Activated naive CD4-positive, alpha-beta T cell treated with anti-CD3 and anti-CD28 coated beads for 36 hours (primary cell): ENCODE data around the gene ZNF143. TPM values are rescaled to one million over a fixed set of nuclear protein-coding genes. Genes with fewer than 3 reads are reported as not detected.
A peak's percentile ranks its signal among the peaks of the same experiment; 100 is the strongest.

Experiments
- CTCF ChIA-PET: fragments of 350-600 bp; sonication (Branson Sonifier 250); formaldehyde crosslinking; loops from one replicate; lab custom pipeline; 2021; ENCODE audit warnings: antibody characterized with exemption; lab: Charles Lee
- DNase-seq: peaks from one replicate; pipeline ENCODE4 v3.0.0-alpha.2; 2020
- H3K27ac Mint-ChIP-seq: one replicate; pipeline ENCODE4 v1.8.0; 2021; ENCODE audit warnings: mild to moderate bottlenecking, mixed read lengths
- H3K27me3 Mint-ChIP-seq: one replicate; pipeline ENCODE4 v1.8.0; 2021; ENCODE audit warnings: low read depth, mixed read lengths
- H3K36me3 Mint-ChIP-seq: one replicate; pipeline ENCODE4 v1.8.0; 2021; ENCODE audit warnings: low read depth, mixed read lengths
- H3K4me1 Mint-ChIP-seq: one replicate; pipeline ENCODE4 v1.8.0; 2021; ENCODE audit warnings: low read depth, mixed read lengths
- H3K4me3 Mint-ChIP-seq: one replicate; pipeline ENCODE4 v1.8.0; 2021; ENCODE audit warnings: mild to moderate bottlenecking, moderate library complexity, mixed read lengths
- H3K9me3 Mint-ChIP-seq: one replicate; pipeline ENCODE4 v1.8.0; 2021; ENCODE audit warnings: mixed read lengths
- intact Hi-C: fragments of 100-400 bp; cut with micrococcal nuclease; formaldehyde crosslinking; loops from one replicate; pipeline ENCODE4 v1.15.1; 2023
- total RNA-seq, 2 experiments: library from RNA; stranded (reverse); gene quantifications; one replicate each; pipeline ENCODE4 v1.2.3, GENCODE V29; 2021

The ZNF143 gene
- total RNA-seq, 2 experiments from 2014 or later, result 39.1 to 42.5 TPM

DNA sequence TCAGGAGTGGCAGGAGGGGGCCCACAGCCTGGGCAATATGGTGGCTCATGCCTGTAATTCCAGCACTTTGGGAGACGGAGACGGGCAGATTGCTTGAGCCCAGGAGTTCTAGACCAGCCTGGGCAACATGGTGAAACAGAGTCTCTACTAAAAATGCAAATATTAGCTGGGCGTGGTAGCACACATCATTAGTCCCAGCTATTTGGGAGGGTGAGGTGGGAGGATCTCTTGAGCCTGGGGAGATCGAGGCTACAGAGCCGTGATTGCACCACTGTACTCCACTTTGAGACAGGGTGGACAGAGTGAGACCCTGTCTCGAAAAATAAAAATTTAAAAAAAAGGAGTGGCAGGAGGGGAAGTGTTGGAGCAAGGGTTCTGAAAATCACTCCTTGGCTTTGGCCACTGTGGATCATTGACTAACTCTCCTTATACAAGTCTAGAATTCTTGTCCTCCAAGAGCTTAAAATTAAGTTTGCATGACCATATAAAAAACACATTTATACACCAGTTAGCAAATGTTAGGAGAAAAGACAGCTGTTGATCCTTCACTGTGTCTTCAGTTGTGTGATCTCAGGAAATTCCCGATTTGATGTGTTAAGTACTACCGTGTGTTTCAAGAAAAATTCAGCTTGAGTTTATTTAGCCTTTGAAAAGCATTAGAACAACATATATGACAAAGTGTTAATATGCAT is 110.4 kb downstream of the ZNF143 start:
- H3K36me3 Mint-ChIP-seq, result peaks cover 18% of the 10 kb centered on the region
- no peak for DNase-seq
- CTCF ChIA-PET, result interaction anchor here (0.7 to 1.1 kb wide), 3 partner anchors 36 to 42 kb away, joined by 3 to 5 read pairs (median 3); no protein-coding TSS in a partner anchor
- H3K27me3 Mint-ChIP-seq, result peaks cover 10% of the 10 kb centered on the region
- H3K4me1 Mint-ChIP-seq, result peaks cover 16% of the 10 kb centered on the region
- H3K9me3 Mint-ChIP-seq, result no peaks in the 10 kb centered on the region
- no peak overlapping the region for H3K4me3 Mint-ChIP-seq
- H3K27ac Mint-ChIP-seq, result no peak overlapping the region
- intact Hi-C loops, result loop anchor here (5.0 to 10.0 kb wide), 4 partner anchors 364 to 884 kb away; partner anchors contain the start of genes AMPD3 and NRIP3

DNA sequence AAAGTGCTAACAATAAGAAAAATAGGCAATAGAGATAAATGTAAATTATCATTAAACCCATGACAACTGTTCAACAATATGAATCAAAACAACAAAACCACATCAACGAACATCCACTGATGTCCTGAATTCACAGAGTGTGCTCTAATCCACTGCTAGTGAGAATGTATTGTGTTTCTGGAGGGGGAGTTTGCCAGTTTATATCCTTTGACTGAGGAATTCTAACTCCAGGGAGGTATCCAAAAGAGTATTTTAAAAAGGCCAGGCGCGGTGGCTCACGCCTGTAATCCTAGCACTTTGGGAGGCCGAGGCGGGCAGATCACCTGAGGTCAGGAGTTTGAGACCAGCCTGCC is 110.9 kb downstream of the ZNF143 start:
- DNase-seq, result no peak
- no peak overlapping the region for H3K27ac Mint-ChIP-seq
- intact Hi-C loops, result loop anchor here (2.0 to 10.0 kb wide), 8 partner anchors 15 to 884 kb away; partner anchors contain the start of genes AMPD3, NRIP3 and TMEM41B
- peaks cover 23% of the 10 kb centered on the region for H3K36me3 Mint-ChIP-seq
- peaks cover 10% of the 10 kb centered on the region for H3K27me3 Mint-ChIP-seq
- no peaks in the 10 kb centered on the region for H3K9me3 Mint-ChIP-seq
- H3K4me1 Mint-ChIP-seq, result peaks cover 19% of the 10 kb centered on the region
- CTCF ChIA-PET, result interaction anchor here (1.0 to 1.1 kb wide), 2 partner anchors 37 to 40 kb away, joined by 3 to 5 read pairs; no protein-coding TSS in a partner anchor
- H3K4me3 Mint-ChIP-seq, result peak overlapping the region; percentile 1

DNA sequence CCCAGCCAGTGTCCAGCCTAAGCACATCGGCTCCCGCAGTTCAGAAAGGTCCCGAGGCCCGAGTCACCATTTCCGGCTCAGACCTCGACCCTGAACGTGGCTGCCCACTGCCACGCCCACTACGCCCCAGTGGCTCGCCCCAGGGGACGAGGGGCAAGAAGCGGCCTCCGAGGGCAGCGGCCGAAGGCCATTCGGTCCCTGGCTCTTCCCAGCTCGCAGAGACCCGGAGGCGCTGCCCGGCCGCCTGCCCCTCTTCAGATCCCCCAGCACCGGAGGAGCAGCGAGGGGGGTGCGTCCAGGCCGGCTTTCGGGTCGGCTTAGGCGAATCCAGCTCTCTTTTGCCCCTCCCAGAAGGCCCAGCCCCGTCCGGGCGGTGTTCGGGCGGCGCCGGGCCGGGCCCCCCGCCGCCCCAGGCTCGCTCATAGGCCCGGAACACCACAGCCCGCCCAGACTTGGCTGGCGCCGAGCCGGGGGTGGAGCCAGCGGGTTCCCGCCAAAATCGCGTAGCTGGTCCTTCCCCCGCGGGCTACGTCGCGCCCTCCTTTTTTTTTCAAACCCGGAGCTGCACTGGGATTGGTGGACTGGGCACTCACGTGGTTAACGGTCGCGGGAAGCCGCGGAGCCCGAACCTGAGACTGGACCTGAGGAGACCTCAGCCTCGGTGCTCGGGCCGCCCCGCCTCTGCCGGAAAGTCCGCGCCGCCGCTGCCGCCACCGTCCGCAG is 112.4 kb downstream of the ZNF143 start, which contains the start of gene WEE1:
TSS of gene WEE1 (plus strand) at position 619 of the 723 bp plus-strand sequence. CDS start 264 bp downstream, outside the sequence.
- peak; percentile 99 for DNase-seq
- Mint-ChIP-seq H3K9me3 (no peaks in the 10 kb centered on the region), H3K27ac (peak within 1 kb of the TSS; percentile 77), H3K36me3 (peaks cover 38% of the 10 kb centered on the region), H3K4me1 (peaks cover 27% of the 10 kb centered on the region), H3K4me3 (peak within 1 kb of the TSS; percentile 93), H3K27me3 (peaks cover 10% of the 10 kb centered on the region)
- intact Hi-C loops, result loop anchor here (1.0 to 10.0 kb wide), 12 partner anchors 14 to 886 kb away; partner anchors contain the start of genes AMPD3, NRIP3 and TMEM41B
- CTCF ChIA-PET, result interaction anchor here (0.6 to 2.2 kb wide), 9 partner anchors 11 to 303 kb away, joined by 3 to 10 read pairs (median 4); no protein-coding TSS in a partner anchor

DNA sequence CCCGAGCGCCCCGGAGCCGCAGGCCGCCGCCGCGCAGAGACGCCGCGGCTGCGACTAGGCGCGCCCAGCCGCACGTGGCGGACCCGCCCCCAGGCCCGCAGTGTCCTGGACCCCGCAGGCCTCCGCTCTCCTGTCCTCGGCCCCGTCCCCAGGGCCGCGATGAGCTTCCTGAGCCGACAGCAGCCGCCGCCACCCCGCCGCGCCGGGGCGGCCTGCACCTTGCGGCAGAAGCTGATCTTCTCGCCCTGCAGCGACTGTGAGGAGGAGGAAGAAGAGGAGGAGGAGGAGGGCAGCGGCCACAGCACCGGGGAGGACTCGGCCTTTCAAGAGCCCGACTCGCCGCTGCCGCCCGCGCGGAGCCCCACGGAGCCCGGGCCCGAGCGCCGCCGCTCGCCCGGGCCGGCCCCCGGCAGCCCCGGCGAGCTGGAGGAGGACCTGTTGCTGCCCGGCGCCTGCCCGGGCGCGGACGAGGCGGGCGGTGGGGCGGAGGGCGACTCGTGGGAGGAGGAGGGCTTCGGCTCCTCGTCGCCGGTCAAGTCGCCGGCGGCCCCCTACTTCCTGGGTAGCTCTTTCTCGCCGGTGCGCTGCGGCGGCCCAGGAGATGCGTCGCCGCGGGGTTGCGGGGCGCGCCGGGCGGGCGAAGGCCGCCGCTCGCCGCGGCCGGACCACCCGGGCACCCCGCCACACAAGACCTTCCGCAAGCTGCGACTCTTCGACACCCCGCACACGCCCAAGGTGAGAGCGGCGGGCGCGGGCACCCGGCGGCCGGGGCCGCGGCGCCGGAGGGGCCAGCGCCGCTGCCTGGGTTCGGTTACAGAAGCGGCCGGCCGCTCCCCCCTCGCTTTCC is 113.2 kb downstream of the ZNF143 start:
- H3K9me3 Mint-ChIP-seq, result no peaks in the 10 kb centered on the region
- CTCF ChIA-PET, result interaction anchor here (0.6 to 2.2 kb wide), 6 partner anchors 10 to 184 kb away, joined by 3 to 10 read pairs (median 4); no protein-coding TSS in a partner anchor
- intact Hi-C loops, result loop anchor here (1.0 to 10.0 kb wide), 13 partner anchors 8 to 887 kb away; partner anchors contain the start of genes AMPD3, NRIP3 and TMEM41B
- H3K36me3 Mint-ChIP-seq, result peaks cover 43% of the 10 kb centered on the region
- H3K27ac Mint-ChIP-seq, result peak overlapping the region; percentile 77
- peaks cover 29% of the 10 kb centered on the region for H3K4me1 Mint-ChIP-seq
- peaks cover 10% of the 10 kb centered on the region for H3K27me3 Mint-ChIP-seq
- DNase-seq, result peak; percentile 25
- H3K4me3 Mint-ChIP-seq, result peak overlapping the region; percentile 93

DNA sequence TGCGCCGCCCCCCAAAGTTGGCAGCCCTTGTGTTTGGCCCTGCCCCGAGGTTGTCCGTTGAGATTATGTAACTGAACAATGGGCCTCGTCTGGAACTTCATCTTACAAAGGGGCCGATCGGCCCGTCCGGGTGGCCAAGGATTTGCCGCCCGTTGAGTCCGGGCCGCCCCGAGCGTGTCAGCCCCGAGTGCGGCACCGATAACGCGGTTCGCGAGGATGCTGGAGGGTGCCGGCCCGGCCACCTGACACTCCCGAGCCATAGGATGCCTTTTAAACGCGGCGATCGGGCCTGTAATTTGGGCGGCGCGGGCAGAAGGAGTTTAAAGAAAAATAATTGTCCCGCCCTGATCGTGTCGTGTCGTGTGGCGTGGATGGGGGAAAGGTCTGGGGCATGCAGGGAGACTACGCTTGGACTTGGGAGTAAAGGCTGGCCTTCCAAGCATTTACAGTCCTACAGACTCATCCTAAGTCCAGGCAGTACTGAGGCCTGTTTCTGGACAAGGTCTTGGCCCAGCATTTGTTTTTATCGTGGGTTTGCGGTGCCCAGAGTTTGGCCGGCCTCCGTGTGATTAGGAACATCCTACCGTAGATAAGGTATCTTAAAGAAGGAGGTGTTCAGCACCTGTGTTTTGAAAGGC is 113.9 kb downstream of the ZNF143 start:
- Mint-ChIP-seq H3K4me1 (peaks cover 31% of the 10 kb centered on the region), H3K27me3 (peaks cover 10% of the 10 kb centered on the region), H3K36me3 (peaks cover 49% of the 10 kb centered on the region), H3K27ac (peak overlapping the region; percentile 77), H3K9me3 (no peaks in the 10 kb centered on the region), H3K4me3 (peak overlapping the region; percentile 93)
- DNase-seq, result peak; percentile 29
- CTCF ChIA-PET, result interaction anchor here (1.3 to 2.2 kb wide), 5 partner anchors 10 to 40 kb away, joined by 3 to 10 read pairs (median 4); no protein-coding TSS in a partner anchor
- intact Hi-C loops, result loop anchor here (1.0 to 10.0 kb wide), 5 partner anchors 8 to 887 kb away; partner anchors contain the start of genes AMPD3 and NRIP3

DNA sequence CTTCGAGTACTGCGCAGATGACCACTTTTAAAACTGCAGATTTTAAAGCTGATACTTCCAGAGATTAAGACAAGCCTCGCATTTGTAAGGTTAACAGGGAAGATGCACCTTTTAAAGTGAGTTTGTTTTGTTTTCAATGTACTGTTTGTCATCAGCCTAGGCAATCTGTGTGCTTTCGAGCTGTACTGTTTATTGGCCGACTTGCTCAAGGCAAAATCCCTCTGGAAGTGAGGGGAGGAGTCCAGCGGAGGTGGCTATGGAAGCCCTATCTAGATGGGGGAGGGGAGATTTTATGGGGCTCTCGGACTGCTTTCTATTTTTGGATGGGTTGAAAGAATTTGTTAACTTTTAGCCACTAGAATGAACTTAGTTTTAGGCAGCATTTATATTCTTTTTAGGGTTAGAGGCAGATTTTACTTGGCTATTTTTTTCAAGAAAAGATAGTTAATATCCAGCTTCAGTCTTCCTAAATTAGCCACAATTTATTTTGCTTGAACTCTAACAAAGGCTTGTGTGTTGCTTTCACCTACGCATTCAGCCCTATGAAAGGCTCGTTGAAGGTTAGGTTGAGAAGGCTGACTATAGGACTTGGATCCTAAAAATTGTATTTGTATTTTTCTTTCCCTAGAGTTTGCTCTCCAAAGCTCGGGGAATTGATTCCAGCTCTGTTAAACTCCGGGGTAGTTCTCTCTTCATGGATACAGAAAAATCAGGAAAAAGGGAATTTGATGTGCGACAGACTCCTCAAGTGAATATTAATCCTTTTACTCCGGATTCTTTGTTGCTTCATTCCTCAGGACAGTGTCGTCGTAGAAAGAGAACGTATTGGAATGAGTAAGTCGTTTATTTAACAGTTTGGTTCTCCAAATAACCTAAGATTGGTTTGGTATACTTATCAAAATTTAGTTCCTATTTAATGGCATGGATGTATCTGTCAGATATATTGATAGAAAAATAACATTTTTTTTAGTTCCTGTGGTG is 114.7 kb downstream of the ZNF143 start:
- Mint-ChIP-seq H3K9me3 (no peaks in the 10 kb centered on the region), H3K27ac (peak overlapping the region; percentile 38), H3K4me1 (peaks cover 31% of the 10 kb centered on the region), H3K27me3 (peaks cover 10% of the 10 kb centered on the region), H3K4me3 (peak overlapping the region; percentile 93), H3K36me3 (peaks cover 52% of the 10 kb centered on the region)
- CTCF ChIA-PET, result interaction anchor here (1.3 kb wide), 2 partner anchors 22 to 38 kb away, joined by 4 read pairs; no protein-coding TSS in a partner anchor
- intact Hi-C loops, result loop anchor here (10.0 kb wide), 1 partner anchor 879 kb away; the partner anchor contains the start of gene AMPD3
- no peak for DNase-seq

DNA sequence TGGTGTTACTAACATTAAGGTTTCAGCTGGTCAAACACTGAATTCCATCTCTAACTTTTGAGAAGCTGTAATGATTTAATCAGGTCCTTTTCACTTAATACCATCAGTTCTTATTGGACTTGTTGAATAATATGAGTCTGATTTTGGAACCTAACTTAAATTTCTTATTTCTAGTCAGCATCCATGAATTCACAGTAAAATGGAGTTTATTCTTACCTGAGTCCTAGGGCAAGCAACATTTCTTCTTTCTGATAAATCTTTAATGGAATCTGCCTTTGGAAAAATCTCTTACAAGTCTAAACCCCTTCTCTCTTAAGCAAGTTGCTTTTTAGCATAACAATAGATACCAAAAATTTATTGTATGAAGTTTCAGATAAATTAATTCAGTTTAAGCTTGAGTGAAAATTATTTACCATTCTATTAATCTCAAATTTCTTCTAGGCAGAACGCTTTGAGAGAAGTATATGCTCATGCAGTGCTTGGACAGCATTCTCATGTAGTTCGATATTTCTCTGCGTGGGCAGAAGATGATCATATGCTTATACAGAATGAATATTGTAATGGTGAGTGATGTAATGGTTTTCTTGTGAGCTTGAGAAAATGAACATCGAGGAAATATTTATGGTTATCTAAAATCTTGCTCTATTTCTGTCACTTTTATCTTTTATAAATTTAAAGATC is 116.0 kb downstream of the ZNF143 start:
- peaks cover 31% of the 10 kb centered on the region for H3K4me1 Mint-ChIP-seq

DNA sequence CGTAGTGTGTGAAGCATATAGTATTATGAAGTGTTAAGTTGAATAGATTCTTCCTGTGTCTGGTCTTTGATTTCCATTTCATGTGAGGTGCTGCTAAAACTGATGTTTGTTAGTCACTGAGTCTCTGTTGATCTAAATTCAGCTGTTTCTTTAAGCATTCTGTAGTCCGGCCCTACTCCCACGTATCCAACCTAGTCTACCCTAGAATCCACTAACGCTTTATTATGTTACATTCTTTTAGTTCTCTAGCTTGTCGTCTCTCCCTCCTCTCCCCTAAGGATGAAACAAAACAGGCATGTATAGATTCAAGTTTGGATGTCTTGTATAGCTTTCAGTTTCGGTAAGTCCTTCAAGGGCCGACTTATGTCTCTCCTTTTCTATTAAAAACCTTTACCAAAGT is 116.7 kb downstream of the ZNF143 start:
- Mint-ChIP-seq H3K27ac (no peak overlapping the region), H3K4me1 (peaks cover 28% of the 10 kb centered on the region), H3K36me3 (peaks cover 72% of the 10 kb centered on the region), H3K4me3 (peak overlapping the region; percentile 10), H3K9me3 (no peaks in the 10 kb centered on the region), H3K27me3 (peaks cover 8% of the 10 kb centered on the region)
- CTCF ChIA-PET, result interaction anchor here (0.5 to 1.8 kb wide), 5 partner anchors 11 to 129 kb away, joined by 4 to 7 read pairs (median 6); no protein-coding TSS in a partner anchor
- intact Hi-C loops, result loop anchor here (10.0 kb wide), 1 partner anchor 877 kb away; the partner anchor contains the start of gene AMPD3
- no peak for DNase-seq

More for the DNA sequence above, 116.0 kb downstream of the ZNF143 start:
- Mint-ChIP-seq H3K9me3 (no peaks in the 10 kb centered on the region), H3K27ac (no peak overlapping the region), H3K4me3 (peak overlapping the region; percentile 51), H3K27me3 (peaks cover 8% of the 10 kb centered on the region), H3K36me3 (peaks cover 65% of the 10 kb centered on the region)
- no peak for DNase-seq
- intact Hi-C loops, result loop anchor here (10.0 kb wide), 1 partner anchor 878 kb away; the partner anchor contains the start of gene AMPD3
- CTCF ChIA-PET, result interaction anchor here (0.5 to 1.8 kb wide), 7 partner anchors 11 to 128 kb away, joined by 3 to 7 read pairs (median 4); no protein-coding TSS in a partner anchor
